ENCODE results near the gene MADD.
A peak's percentile ranks its signal among the peaks of the same experiment; 100 is the strongest.

- peak; percentile 64 to 69; a peak in 2 of 4 replicates for TF ChIP-seq REST (IDR thresholded peaks at IDR 0.05; ENCODE audit: insufficient read depth in 1 of 2, low read depth in 2 of 2, low read length in 2 of 2)
- TF ChIP-seq POLR2AphosphoS5 (IDR thresholded peaks at IDR 0.05; ENCODE audit: low read depth, low read length) = peak; percentile 89
Measured at GRCh38 chr11:47248664-47249377, 21.1 kb upstream of the MADD start, which contains the start of gene ACP2.
